Heart left ventricle (tissue), 13 donors: ENCODE data around the gene TC2N.

Experiments used
- POLR2A ChIP-seq, 2 donors: fragments of 450-650 bp; IDR thresholded peaks; one replicate each; pipeline ENCODE4 v1.6.1; 2017; ENCODE audit warnings: antibody characterized with exemption in 2 of 2, mild to moderate bottlenecking in 2 of 2, moderate library complexity in 2 of 2
- TF ChIP-seq, protein P1 (sequence below), 12 donors: fragments of 200-600 bp; sonication (generic) in 4 of 12; IDR thresholded peaks; one replicate each; pipeline versions ENCODE4 v1.5.0 to v1.8.0; 2018 to 2022; ENCODE audit warnings: antibody characterized with exemption in 12 of 12, mild to moderate bottlenecking in 5 of 12
- donor health status: ischemic (EF 13 %, LVEDD 7.1; RV severe dilation, severe dysfunction).
- donor health status: DM: no; HTN: yes; CAD: no.
- donor health status: DM: no; HTN: no; CAD: no.
- donor health status: ischemic (EF 25% LVEDD 6.9; RV normal size, moderate dysfunction).
- donor health status: ischemic (EF 25% LVEDD 5.7; RV mildly dilated, moderate dysfunction).
- donor health status: ischemic (EF 35%, LVEDD 5.7; RV mildly dilated, moderate dysfunction).
- donor health status: nonischemic (EF 11% LVEDD 7.7; RV severe dilation, severe dysfunction).
- donor health status: DM: yes; HTN: yes; CAD: no.
- donor health status: PGD.
- donor health status: ischemic (EF 29% LVEDD 5.4; RV normal size, mild dysfunction).
- donor health status: nonischemic (EF 23%, LVEDD 6.1; RV moderate dilation, normal function).

- TF ChIP-seq, protein P1, sequence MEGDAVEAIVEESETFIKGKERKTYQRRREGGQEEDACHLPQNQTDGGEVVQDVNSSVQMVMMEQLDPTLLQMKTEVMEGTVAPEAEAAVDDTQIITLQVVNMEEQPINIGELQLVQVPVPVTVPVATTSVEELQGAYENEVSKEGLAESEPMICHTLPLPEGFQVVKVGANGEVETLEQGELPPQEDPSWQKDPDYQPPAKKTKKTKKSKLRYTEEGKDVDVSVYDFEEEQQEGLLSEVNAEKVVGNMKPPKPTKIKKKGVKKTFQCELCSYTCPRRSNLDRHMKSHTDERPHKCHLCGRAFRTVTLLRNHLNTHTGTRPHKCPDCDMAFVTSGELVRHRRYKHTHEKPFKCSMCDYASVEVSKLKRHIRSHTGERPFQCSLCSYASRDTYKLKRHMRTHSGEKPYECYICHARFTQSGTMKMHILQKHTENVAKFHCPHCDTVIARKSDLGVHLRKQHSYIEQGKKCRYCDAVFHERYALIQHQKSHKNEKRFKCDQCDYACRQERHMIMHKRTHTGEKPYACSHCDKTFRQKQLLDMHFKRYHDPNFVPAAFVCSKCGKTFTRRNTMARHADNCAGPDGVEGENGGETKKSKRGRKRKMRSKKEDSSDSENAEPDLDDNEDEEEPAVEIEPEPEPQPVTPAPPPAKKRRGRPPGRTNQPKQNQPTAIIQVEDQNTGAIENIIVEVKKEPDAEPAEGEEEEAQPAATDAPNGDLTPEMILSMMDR (IDR thresholded peaks at IDR 0.05) = no peak
- no peak for TF ChIP-seq POLR2A (IDR thresholded peaks at IDR 0.05)
Observed at GRCh38 chr14:91860238-91860637, 7.1 kb downstream of the TC2N start.
